Right ventricle myocardium inferior (tissue), 1 donor: Measurements from ENCODE around the gene CASP10. TPM values are rescaled to one million over a fixed set of nuclear protein-coding genes. Genes with fewer than 3 reads are reported as not detected.

ENCODE experiments used
- ATAC-seq: fragments of 200-7000 bp; cut with Tn5 transposase; one replicate; pipeline ENCODE4 v1.9.1; 2020; ENCODE audit warnings: mild to moderate bottlenecking, moderate library complexity
- DNase-seq: peaks from one replicate; pipeline ENCODE4 v3.0.0; 2021; ENCODE audit errors: missing footprints
- intact Hi-C: fragments of 100-400 bp; cut with DNase I; formaldehyde crosslinking; loops from one replicate; pipeline ENCODE4 v1.11.0; 2022
- total RNA-seq: library from RNA; stranded (reverse); fragmentation: NEBNext Ultra II Directional; extraction: Animal tissue kit (Norgen Biotek cat#: 25700); gene quantifications from one replicate; pipeline ENCODE4 v1.2.1, GENCODE V29; 2021
- donor health status: DM: no; HTN: yes; CAD: no; lungs with severe emphysema.

The CASP10 gene
- total RNA-seq, 1 donor from 2014 or later: 6.2 TPM

DNA sequence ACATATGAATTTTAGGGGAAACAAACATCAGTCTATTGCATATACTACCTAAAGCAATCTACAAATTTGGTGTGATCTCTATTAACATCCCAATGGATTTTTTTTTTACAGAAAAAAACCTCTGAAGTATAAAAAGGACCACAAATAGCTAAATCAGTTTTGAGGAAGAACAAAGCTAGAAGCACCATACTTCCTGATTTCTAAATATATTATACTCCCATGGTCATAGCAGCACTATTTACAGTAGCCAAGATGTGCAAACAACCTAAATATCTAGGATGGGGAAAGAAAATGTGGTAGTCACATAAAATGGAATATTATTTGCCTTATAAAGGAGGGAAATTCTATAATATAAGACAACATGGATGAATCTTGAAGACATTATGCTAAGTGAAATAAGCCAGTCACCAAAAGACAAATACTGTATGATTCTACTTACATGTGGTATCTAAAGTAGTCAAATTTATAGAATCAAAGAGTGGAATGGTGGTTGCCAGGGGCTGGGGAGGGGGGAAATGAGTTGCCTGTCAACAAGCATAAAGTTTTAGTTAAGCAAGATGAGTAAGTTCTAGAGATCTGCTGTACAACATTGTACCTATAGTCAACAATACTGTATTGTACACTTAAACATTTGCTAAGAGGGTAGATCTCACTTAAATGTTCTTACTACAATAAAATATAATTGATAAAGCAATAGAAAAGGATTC is 59.8 kb downstream of the CASP10 start:
- ATAC-seq (no peak), DNase-seq (no peak)
- intact Hi-C loops: no loop called here

- intact Hi-C loops: no loop called here
- DNase-seq (no peak), ATAC-seq (no peak)
Observed at GRCh38 chr2:201244829-201245228, 61.9 kb downstream of the CASP10 start.

DNA sequence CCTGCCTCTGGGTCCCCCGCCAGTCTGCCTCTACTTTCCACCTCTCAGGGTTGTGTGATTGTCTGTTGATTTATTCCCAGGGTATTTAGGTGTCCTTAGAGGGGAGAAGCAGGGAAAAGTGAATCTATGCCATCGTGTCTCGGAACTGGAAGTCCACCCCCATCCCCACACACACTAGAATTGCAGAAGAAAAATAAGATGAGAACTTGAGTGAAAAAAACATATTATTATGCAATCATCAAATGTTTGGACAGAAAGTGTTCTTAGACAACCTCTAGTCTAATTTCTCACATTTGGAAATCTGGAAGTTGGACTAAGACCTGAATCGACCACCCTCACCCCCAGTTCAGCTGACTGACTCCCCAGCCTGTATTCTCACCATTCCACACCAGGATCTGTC is 63.3 kb downstream of the CASP10 start:
- intact Hi-C loops: no loop called here
- ATAC-seq: no peak
- no peak for DNase-seq

DNA sequence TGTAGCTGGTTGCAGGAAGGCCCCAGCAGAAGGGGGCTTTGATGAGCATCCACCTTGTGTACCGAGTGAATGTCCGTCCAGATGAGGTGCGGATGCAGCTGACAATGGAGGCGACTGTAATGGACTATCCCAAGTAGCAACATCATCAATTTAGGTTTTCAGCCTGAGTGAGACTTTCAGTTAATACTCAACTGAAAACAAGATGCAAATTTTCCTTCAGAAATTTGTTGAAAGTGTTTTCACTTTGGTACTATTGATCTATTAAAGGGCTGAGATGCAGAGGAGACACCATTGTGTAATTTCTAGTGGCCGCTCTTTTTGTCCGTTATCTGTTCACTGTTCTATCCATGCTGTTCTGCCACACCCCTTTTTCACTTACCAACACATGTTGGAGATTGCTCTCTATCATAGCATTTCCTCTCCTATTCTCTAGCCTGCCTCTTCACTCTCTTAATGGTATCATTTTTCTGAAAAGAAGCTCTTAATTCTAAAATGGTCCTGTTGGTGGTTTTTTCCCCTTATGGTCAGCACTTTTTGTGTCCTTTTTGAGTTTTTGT is 65.4 kb downstream of the CASP10 start:
- intact Hi-C loops: no loop called here
- DNase-seq (no peak), ATAC-seq (no peak)

GRCh38 chr2:201249889-201250288 is 66.9 kb downstream of the CASP10 start:
- intact Hi-C loops: no loop called here
- ATAC-seq (no peak), DNase-seq (no peak)

GRCh38 chr2:201250741-201251140 is 67.8 kb downstream of the CASP10 start:
- ATAC-seq (no peak), DNase-seq (no peak)
- intact Hi-C loops: no loop called here

DNA sequence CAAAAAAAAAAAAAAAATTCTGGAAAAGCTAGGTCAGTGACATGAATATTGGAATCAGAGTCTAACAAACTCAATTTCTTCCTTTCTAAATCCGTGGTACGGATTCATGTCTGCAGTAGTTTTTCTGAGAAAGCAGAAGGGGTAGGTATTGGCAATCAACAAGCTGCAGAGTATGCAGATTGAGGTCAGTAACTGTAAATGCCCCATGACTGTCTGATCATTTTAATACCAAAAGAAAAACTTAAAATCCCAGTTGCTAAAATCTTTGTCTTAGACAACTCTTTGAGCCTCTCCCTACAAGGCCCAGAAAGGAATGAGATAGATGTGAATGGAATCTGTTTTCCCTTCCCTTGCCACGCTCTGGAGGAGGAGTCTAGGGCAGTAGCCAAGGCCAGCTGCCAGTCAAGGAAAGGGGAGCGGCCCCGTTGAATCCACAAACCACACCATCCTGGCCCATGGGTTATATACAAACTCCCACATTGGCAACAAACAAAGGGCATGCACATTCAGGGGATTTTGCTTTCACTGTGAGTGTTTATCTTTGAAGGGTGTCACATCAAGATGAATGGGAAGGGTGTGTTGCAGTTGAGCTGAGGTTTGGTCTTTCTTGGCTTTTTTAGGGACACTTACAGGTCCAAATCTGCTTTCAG is 71.3 kb downstream of the CASP10 start:
- intact Hi-C loops: no loop called here

DNA sequence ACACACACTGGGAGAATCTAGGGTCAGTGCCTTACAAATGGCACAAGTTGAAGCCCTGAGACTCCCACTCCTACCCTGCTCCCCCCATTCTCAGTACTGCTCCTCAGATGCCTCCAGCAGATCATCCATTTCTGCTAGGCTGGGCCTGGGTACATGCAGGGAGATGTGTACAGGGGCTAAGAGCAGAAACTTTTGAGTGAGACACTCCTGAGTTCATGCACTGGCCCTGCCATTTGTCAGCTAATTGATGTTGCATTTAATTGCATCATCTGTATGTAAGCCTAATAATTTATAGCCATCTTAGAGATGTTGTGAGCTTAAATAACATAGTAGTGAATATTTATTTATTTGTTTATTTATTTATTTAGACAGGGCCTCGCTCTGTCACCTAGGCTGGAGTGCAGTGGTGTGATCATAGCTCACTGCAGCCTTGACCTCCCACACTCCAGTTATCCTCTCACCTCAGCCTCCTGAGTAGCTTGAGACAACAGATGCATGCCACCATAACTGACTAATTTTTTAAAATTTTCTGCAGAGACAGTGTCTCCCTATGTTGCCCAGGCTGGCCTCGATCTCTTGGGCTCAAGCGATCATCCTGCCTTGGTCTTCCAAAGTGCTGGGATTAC is 72.6 kb downstream of the CASP10 start:
- ATAC-seq: no peak
- DNase-seq: no peak
- intact Hi-C loops: loop anchor here (5.0 kb wide), 1 partner anchor 107 kb away; no protein-coding TSS in a partner anchor

More for the DNA sequence above, 71.3 kb downstream of the CASP10 start:
- ATAC-seq: no peak
- DNase-seq: no peak

- intact Hi-C loops: loop anchor here (5.0 kb wide), 1 partner anchor 106 kb away; no protein-coding TSS in a partner anchor
- ATAC-seq (no peak), DNase-seq (no peak)
Observed at GRCh38 chr2:201256082-201256481, 73.1 kb downstream of the CASP10 start.

GRCh38 chr2:201257381-201257955 is 74.5 kb downstream of the CASP10 start:
- intact Hi-C loops: loop anchor here (5.0 kb wide), 1 partner anchor 105 kb away; no protein-coding TSS in a partner anchor
- DNase-seq: peak; percentile 78
- ATAC-seq: peak; percentile 59

- intact Hi-C loops: loop anchor here (5.0 kb wide), 1 partner anchor 104 kb away; no protein-coding TSS in a partner anchor
- ATAC-seq: peak; percentile 77
- DNase-seq: peak; percentile 79
Observed at GRCh38 chr2:201257956-201258665, 75.2 kb downstream of the CASP10 start.

- intact Hi-C loops: loop anchor here (5.0 kb wide), 1 partner anchor 103 kb away; no protein-coding TSS in a partner anchor
- peak; percentile 24 for ATAC-seq
- no peak for DNase-seq
Observed at GRCh38 chr2:201258666-201259615, 76.0 kb downstream of the CASP10 start.

DNA sequence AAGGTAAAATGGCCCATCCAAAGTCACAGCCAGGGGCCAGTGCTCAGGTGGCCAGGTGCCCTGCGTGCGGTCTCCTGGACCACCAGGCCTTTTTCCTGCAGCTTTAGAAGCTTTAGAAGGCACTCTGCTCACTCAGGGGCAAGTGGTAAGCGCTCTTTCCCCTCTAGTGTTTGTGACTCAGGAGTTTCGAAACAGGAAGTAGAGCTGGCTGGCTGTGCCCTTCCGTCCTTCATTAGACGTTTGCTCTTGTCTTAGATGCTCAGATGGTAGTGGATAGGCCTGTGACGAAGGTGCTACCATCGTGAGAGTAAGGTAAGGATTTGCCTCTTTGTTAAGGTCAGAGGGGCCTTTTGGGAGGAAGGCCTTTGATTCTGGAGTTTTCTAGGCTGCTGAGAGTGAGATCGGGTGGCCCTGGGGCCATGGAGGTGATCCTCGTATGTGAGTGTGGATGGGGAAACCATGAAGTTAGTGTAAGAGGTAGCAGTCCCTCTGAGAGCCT is 77.4 kb downstream of the CASP10 start, which contains the start of gene CASP8:
Gene CASP8, plus strand, starts transcription at position 235 of the 499 bp plus-strand sequence. CDS start 5,951 bp downstream, outside the sequence.
- intact Hi-C loops: no loop called here
- ATAC-seq (no peak), DNase-seq (peak; percentile 73)

DNA sequence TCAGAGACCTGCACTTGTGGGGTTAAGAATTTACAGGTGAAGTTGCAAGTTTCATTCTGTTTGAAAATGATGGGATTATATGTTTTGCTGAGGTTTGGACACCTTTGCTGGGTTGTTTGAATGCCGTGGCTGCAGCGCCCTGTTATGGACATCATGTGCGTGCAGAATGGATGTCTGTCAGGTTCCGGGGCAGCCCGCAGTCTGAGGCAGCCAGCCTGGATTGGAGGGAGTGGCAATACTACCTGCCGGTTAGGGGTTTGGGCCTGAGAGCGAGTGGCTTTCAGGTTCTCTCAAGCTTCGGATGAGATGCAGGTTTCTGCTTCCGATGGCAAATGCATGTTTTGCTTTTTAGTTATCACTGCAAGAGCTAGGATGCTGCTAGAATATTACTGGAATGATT is 78.5 kb downstream of the CASP10 start:
- intact Hi-C loops: no loop called here
- ATAC-seq (no peak), DNase-seq (no peak)

DNA sequence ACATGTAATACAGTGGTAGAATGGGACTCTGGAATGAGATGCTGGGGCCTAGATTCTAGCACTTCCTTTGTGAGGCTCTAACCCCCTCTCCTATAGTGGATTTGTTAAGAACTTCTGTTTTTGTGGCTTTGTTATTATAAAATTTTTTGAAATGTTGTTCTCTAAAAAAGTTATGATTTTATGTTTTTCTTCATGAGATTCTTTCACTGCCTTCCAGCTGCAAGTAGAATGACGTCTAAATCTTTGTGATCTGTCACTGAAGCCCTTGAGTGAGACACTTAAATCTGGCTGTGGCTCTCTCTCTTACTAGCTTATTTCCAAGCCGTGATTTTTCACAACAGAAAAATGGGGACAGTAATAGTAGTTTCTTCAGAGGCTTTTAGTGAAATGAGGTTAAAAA is 79.0 kb downstream of the CASP10 start:
- intact Hi-C loops: no loop called here
- ATAC-seq (no peak), DNase-seq (no peak)

- intact Hi-C loops: no loop called here
- DNase-seq: no peak
- no peak for ATAC-seq
Observed at GRCh38 chr2:201262718-201263117, 79.8 kb downstream of the CASP10 start.

- intact Hi-C loops: no loop called here
- DNase-seq (no peak), ATAC-seq (no peak)
Observed at GRCh38 chr2:201263779-201264178, 80.8 kb downstream of the CASP10 start.
